Measurements from ENCODE around the gene CCDC80.

CCDC80 gene

DNA sequence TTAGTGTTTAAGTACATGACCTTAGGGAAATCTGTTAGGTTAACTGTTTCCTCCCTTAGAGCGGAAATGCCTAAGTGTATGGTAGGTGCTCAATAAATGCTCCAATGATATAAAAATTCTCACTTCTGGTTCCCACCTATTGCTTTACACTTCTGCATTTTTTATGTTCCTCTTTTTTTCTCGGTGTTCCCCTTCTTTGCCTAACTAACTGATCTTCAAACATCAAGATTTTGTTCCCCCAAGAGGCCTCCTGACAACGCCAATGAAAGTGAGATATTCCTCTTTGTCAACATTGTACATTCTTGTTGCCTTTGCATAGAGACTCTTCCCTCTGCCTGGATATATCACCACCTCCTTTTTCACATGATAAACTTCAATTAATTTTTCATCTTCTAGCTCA, 61.7 kb downstream of the CCDC80 start:
- TF ChIP-seq, protein P1, sequence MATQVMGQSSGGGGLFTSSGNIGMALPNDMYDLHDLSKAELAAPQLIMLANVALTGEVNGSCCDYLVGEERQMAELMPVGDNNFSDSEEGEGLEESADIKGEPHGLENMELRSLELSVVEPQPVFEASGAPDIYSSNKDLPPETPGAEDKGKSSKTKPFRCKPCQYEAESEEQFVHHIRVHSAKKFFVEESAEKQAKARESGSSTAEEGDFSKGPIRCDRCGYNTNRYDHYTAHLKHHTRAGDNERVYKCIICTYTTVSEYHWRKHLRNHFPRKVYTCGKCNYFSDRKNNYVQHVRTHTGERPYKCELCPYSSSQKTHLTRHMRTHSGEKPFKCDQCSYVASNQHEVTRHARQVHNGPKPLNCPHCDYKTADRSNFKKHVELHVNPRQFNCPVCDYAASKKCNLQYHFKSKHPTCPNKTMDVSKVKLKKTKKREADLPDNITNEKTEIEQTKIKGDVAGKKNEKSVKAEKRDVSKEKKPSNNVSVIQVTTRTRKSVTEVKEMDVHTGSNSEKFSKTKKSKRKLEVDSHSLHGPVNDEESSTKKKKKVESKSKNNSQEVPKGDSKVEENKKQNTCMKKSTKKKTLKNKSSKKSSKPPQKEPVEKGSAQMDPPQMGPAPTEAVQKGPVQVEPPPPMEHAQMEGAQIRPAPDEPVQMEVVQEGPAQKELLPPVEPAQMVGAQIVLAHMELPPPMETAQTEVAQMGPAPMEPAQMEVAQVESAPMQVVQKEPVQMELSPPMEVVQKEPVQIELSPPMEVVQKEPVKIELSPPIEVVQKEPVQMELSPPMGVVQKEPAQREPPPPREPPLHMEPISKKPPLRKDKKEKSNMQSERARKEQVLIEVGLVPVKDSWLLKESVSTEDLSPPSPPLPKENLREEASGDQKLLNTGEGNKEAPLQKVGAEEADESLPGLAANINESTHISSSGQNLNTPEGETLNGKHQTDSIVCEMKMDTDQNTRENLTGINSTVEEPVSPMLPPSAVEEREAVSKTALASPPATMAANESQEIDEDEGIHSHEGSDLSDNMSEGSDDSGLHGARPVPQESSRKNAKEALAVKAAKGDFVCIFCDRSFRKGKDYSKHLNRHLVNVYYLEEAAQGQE (IDR thresholded peaks at IDR 0.05; ENCODE audit: low read depth): no peak
- no peak for TF ChIP-seq YY1 (IDR thresholded peaks at IDR 0.05; ENCODE audit: low read depth)

DNA sequence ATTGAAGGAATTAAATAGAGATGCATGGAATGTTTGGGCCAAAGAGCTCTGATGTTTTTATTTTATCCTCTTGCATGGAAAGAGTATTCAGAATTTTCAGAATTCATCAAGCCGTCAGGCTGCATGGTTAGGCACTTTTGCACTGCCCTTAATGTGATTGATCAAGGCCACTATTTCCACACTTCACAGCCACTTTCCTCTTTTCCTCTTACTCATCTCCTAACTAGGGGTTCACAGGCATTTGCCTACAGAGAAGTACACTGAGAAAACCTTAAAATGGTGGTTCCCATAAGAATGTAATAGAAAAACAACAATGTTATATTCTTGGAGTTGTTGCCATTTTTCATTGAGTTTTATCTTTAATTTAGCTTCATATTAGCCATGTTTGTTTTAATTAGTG, 68.2 kb downstream of the CCDC80 start:
- TF ChIP-seq, protein P2, sequence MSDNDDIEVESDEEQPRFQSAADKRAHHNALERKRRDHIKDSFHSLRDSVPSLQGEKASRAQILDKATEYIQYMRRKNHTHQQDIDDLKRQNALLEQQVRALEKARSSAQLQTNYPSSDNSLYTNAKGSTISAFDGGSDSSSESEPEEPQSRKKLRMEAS (IDR thresholded peaks at IDR 0.05): no peak
- TF ChIP-seq, protein P1 (IDR thresholded peaks at IDR 0.05; ENCODE audit: low read depth): no peak
- TF ChIP-seq YY1 (IDR thresholded peaks at IDR 0.05; ENCODE audit: low read depth) (no peak), RAD21 (IDR thresholded peaks at IDR 0.05; ENCODE audit: low read depth) (no peak), CREB1 (IDR thresholded peaks at IDR 0.05; ENCODE audit: low read depth) (no peak), TAF1 (IDR thresholded peaks at IDR 0.05; ENCODE audit: low read depth) (no peak), CEBPB (IDR thresholded peaks at IDR 0.05) (no peak), EP300 (IDR thresholded peaks at IDR 0.05; ENCODE audit: borderline replicate concordance) (no peak), FOXM1 (IDR thresholded peaks at IDR 0.05; ENCODE audit: borderline replicate concordance, low read depth) (no peak), NFIC (IDR thresholded peaks at IDR 0.05) (no peak), ZBTB7A (IDR thresholded peaks at IDR 0.05; ENCODE audit: low read depth) (no peak), TEAD4 (IDR thresholded peaks at IDR 0.05) (no peak)
- TF ChIP-seq, protein P3, sequence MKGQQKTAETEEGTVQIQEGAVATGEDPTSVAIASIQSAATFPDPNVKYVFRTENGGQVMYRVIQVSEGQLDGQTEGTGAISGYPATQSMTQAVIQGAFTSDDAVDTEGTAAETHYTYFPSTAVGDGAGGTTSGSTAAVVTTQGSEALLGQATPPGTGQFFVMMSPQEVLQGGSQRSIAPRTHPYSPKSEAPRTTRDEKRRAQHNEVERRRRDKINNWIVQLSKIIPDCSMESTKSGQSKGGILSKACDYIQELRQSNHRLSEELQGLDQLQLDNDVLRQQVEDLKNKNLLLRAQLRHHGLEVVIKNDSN (IDR thresholded peaks at IDR 0.05): no peak

DNA sequence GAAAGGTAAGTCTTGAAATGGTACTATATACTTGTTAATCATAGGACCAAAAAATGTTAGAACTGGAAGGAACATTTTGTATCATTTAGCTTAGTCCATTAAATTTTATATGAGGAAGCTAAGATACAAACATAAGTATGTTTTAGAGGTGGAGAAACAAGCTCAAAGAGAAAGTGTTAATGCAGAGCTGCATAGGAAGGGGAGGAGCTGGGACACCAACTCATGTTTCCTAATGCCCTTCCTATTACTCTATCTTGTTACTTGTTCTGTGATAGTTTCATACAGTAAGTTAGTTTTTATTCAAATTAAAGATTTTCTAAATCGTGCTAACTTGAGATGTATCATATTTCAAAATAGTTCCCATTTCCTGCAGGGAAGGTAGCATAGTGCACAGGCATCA, 71.7 kb downstream of the CCDC80 start:
- TF ChIP-seq EGR1 (IDR thresholded peaks at IDR 0.05) (no peak), CEBPB (IDR thresholded peaks at IDR 0.05) (no peak)

DNA sequence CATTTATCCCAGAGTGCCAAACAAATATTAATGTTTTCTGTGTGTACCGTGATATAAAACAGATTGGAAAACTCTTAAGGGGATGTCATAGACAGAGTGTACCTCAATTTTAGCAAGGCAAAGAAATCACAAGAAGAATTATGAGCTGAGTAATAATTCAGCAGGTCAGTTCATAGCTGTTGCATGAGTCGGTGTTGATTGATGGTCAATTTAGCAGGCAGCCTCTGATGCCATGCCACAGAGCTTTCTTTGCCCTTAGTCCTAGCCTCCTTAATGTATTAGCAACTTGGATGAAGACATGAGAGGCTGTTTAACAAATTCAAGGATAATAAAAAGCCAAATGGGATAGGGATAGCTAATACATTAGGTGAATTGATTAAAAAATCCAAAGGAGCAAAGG, 72.3 kb downstream of the CCDC80 start:
- TF ChIP-seq TCF12 (IDR thresholded peaks at IDR 0.05; ENCODE audit: low read depth): no peak

DNA sequence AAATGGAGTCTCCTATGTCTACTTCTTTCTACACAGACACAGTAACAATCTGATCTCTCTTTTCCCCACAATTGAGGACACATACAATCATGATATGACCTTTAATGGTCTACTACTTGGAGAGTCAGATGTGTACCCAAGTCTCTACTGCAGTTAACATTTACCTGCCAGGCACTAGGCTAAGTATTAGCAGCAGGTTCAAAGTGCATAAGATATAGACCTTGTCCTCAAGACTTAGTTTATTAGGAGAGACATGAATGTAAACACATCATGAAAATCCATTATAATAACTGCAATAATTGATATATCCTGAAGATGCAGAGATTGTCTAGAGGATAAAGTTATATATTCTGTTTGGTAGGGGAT, 76.0 kb downstream of the CCDC80 start:
- TF ChIP-seq, protein P3 (IDR thresholded peaks at IDR 0.05): no peak
- TF ChIP-seq EGR1 (IDR thresholded peaks at IDR 0.05) (no peak), TAF1 (IDR thresholded peaks at IDR 0.05; ENCODE audit: low read depth) (no peak), TCF12 (IDR thresholded peaks at IDR 0.05; ENCODE audit: low read depth) (no peak), CEBPB (IDR thresholded peaks at IDR 0.05) (no peak), NFIC (IDR thresholded peaks at IDR 0.05) (no peak), FOXM1 (IDR thresholded peaks at IDR 0.05; ENCODE audit: borderline replicate concordance, low read depth) (no peak), TEAD4 (IDR thresholded peaks at IDR 0.05) (no peak), ZBTB7A (IDR thresholded peaks at IDR 0.05; ENCODE audit: low read depth) (no peak), YY1 (IDR thresholded peaks at IDR 0.05; ENCODE audit: low read depth) (no peak), RAD21 (IDR thresholded peaks at IDR 0.05; ENCODE audit: low read depth) (no peak), EP300 (IDR thresholded peaks at IDR 0.05; ENCODE audit: borderline replicate concordance) (no peak), CREB1 (IDR thresholded peaks at IDR 0.05; ENCODE audit: low read depth) (no peak)
- TF ChIP-seq, protein P1 (IDR thresholded peaks at IDR 0.05; ENCODE audit: low read depth): no peak
- TF ChIP-seq, protein P2 (IDR thresholded peaks at IDR 0.05): no peak
